ENCODE results near the gene MTERF4. TPM values are rescaled to one million over a fixed set of nuclear protein-coding genes. Genes with fewer than 3 reads are reported as not detected.
A peak's percentile ranks its signal among the peaks of the same experiment; 100 is the strongest.
"Not testable (repeated sequence)": the region's sequence is repeated elsewhere in the genome, so short reads cannot be mapped to it uniquely, and the experiment has no call there.

Gene MTERF4
- total and polyA plus RNA-seq, 2 of the 13 experiments (the other 11 are each of a cell fraction or from before 2014, with no cell fraction given), result 50.5 to 59.8 TPM

DNA sequence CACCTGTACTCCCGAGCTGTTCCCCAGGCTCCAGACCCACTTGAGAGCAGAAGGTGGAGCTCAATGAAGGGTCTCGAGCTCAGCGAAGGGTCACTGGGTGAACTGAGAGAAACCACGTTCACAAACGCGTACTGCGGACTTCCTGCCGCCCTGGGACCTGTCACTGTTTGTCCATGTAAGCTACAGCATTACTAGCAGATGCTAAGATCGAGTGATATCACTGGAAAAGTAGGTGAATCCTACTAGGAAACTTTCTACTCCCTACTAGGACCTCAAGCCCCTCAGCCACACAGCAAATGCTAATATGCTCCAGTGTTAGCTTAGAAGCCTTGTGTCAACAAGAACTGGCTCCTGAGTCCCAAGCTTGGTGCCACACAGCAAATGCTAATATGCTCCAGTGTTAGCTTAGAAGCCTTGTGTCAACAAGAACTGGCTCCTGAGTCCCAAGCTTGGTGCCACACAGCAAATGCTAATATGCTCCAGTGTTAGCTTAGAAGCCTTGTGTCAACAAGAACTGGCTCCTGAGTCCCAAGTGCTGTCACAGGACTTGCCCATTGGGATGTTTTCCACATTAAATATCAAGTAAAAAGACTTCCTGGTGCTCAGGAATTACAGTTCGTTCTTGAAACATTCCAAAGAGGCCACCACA lies 8.8 kb downstream of the MTERF4 start (continued):
- TF ChIP-seq, protein P1, sequence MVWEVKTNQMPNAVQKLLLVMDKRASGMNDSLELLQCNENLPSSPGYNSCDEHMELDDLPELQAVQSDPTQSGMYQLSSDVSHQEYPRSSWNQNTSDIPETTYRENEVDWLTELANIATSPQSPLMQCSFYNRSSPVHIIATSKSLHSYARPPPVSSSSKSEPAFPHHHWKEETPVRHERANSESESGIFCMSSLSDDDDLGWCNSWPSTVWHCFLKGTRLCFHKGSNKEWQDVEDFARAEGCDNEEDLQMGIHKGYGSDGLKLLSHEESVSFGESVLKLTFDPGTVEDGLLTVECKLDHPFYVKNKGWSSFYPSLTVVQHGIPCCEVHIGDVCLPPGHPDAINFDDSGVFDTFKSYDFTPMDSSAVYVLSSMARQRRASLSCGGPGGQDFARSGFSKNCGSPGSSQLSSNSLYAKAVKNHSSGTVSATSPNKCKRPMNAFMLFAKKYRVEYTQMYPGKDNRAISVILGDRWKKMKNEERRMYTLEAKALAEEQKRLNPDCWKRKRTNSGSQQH (CRISPR knock-in tag; IDR thresholded peaks at IDR 0.05; ENCODE audit: low read depth), result peak; percentile 43; the same call in 1 of the 2 replicates
- TF ChIP-seq TEAD3 (CRISPR knock-in tag; optimal IDR thresholded peaks at IDR 0.05; ENCODE audit: borderline replicate concordance) (peak; percentile 85), ZNF670 (CRISPR knock-in tag; IDR thresholded peaks at IDR 0.05; ENCODE audit: borderline replicate concordance) (peak; percentile 49; the same call in 1 of the 2 replicates), TBX3 (IDR thresholded peaks at IDR 0.05; ENCODE audit: borderline replicate concordance) (peak; percentile 97), SIX1 (CRISPR knock-in tag; IDR thresholded peaks at IDR 0.05; ENCODE audit: borderline replicate concordance) (peak; percentile 89), ZBTB20 (CRISPR knock-in tag; IDR thresholded peaks at IDR 0.05; ENCODE audit: borderline replicate concordance, low read depth) (peak; percentile 46; the same call in 1 of the 2 replicates), FOXP1 (CRISPR knock-in tag; IDR thresholded peaks at IDR 0.05) (peak; percentile 75; the same call in 1 of the 2 replicates), HMG20B (CRISPR knock-in tag; conservative IDR thresholded peaks at IDR 0.05) (peak; percentile 86), PRMT3 (CRISPR knock-in tag; IDR thresholded peaks at IDR 0.05; ENCODE audit: borderline replicate concordance, low read depth) (peak; percentile 69; the same call in 1 of the 2 replicates), ARNT2 (CRISPR knock-in tag; IDR thresholded peaks at IDR 0.05; ENCODE audit: low read depth) (peak; percentile 82), AKAP8 (CRISPR knock-in tag; IDR thresholded peaks at IDR 0.05) (0 out of 2 replicates have a peak, but pooled peaks have one; percentile 62), THAP11 (CRISPR knock-in tag; IDR thresholded peaks at IDR 0.05) (peak; percentile 79)
- TF ChIP-seq, protein P2, sequence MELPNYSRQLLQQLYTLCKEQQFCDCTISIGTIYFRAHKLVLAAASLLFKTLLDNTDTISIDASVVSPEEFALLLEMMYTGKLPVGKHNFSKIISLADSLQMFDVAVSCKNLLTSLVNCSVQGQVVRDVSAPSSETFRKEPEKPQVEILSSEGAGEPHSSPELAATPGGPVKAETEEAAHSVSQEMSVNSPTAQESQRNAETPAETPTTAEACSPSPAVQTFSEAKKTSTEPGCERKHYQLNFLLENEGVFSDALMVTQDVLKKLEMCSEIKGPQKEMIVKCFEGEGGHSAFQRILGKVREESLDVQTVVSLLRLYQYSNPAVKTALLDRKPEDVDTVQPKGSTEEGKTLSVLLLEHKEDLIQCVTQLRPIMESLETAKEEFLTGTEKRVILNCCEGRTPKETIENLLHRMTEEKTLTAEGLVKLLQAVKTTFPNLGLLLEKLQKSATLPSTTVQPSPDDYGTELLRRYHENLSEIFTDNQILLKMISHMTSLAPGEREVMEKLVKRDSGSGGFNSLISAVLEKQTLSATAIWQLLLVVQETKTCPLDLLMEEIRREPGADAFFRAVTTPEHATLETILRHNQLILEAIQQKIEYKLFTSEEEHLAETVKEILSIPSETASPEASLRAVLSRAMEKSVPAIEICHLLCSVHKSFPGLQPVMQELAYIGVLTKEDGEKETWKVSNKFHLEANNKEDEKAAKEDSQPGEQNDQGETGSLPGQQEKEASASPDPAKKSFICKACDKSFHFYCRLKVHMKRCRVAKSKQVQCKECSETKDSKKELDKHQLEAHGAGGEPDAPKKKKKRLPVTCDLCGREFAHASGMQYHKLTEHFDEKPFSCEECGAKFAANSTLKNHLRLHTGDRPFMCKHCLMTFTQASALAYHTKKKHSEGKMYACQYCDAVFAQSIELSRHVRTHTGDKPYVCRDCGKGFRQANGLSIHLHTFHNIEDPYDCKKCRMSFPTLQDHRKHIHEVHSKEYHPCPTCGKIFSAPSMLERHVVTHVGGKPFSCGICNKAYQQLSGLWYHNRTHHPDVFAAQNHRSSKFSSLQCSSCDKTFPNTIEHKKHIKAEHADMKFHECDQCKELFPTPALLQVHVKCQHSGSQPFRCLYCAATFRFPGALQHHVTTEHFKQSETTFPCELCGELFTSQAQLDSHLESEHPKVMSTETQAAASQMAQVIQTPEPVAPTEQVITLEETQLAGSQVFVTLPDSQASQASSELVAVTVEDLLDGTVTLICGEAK (IDR thresholded peaks at IDR 0.05), result not testable (repeated sequence)
- TF ChIP-seq, protein P2 (CRISPR knock-in tag; IDR thresholded peaks at IDR 0.05), result 0 out of 2 replicates have a peak, but pooled peaks have one; percentile 32
- TF ChIP-seq, protein P3, sequence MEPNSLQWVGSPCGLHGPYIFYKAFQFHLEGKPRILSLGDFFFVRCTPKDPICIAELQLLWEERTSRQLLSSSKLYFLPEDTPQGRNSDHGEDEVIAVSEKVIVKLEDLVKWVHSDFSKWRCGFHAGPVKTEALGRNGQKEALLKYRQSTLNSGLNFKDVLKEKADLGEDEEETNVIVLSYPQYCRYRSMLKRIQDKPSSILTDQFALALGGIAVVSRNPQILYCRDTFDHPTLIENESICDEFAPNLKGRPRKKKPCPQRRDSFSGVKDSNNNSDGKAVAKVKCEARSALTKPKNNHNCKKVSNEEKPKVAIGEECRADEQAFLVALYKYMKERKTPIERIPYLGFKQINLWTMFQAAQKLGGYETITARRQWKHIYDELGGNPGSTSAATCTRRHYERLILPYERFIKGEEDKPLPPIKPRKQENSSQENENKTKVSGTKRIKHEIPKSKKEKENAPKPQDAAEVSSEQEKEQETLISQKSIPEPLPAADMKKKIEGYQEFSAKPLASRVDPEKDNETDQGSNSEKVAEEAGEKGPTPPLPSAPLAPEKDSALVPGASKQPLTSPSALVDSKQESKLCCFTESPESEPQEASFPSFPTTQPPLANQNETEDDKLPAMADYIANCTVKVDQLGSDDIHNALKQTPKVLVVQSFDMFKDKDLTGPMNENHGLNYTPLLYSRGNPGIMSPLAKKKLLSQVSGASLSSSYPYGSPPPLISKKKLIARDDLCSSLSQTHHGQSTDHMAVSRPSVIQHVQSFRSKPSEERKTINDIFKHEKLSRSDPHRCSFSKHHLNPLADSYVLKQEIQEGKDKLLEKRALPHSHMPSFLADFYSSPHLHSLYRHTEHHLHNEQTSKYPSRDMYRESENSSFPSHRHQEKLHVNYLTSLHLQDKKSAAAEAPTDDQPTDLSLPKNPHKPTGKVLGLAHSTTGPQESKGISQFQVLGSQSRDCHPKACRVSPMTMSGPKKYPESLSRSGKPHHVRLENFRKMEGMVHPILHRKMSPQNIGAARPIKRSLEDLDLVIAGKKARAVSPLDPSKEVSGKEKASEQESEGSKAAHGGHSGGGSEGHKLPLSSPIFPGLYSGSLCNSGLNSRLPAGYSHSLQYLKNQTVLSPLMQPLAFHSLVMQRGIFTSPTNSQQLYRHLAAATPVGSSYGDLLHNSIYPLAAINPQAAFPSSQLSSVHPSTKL (CRISPR knock-in tag; IDR thresholded peaks at IDR 0.05), result peak; percentile 95
- not testable (repeated sequence) for TF ChIP-seq FOXP1 (IDR thresholded peaks at IDR 0.05)
